ENCODE data around the gene BTBD16. TPM values are rescaled to one million over a fixed set of nuclear protein-coding genes. Genes with fewer than 3 reads are reported as not detected.

The BTBD16 gene
- total RNA-seq, 1 donor from 2014 or later: 0.35 TPM

GRCh38 chr10:122290334-122290733 lies 19.2 kb downstream of the BTBD16 start:
- Histone ChIP-seq H3K4me1 (no peaks in the 10 kb centered on the region), H3K36me3 (no peaks in the 10 kb centered on the region), H3K27ac (no peak overlapping the region), H3K4me3 (no peak overlapping the region), H3K9me3 (no peaks in the 10 kb centered on the region), H3K27me3 (no peaks in the 10 kb centered on the region)
- DNase-seq (no peak), ATAC-seq (no peak)
- intact Hi-C loops (cut with DNase I): loop anchor here (10.0 kb wide), 1 partner anchor 144 kb away; no protein-coding TSS in a partner anchor
- TF ChIP-seq CTCF (IDR thresholded peaks at IDR 0.05): no peak

GRCh38 chr10:122290833-122291532 lies 19.9 kb downstream of the BTBD16 start:
- Histone ChIP-seq H3K9me3 (no peaks in the 10 kb centered on the region), H3K4me1 (no peaks in the 10 kb centered on the region), H3K36me3 (no peaks in the 10 kb centered on the region), H3K4me3 (no peak overlapping the region), H3K27ac (no peak overlapping the region), H3K27me3 (no peaks in the 10 kb centered on the region)
- intact Hi-C loops (cut with DNase I): loop anchor here (10.0 kb wide), 1 partner anchor 144 kb away; no protein-coding TSS in a partner anchor
- TF ChIP-seq CTCF (IDR thresholded peaks at IDR 0.05): no peak
- no peak for DNase-seq
- ATAC-seq: no peak

GRCh38 chr10:122291739-122292138 lies 20.6 kb downstream of the BTBD16 start:
- DNase-seq (no peak), ATAC-seq (no peak)
- Histone ChIP-seq H3K36me3 (no peaks in the 10 kb centered on the region), H3K27me3 (no peaks in the 10 kb centered on the region), H3K4me1 (no peaks in the 10 kb centered on the region), H3K27ac (no peak overlapping the region), H3K9me3 (no peaks in the 10 kb centered on the region), H3K4me3 (no peak overlapping the region)
- intact Hi-C loops (cut with DNase I): loop anchor here (10.0 kb wide), 1 partner anchor 143 kb away; no protein-coding TSS in a partner anchor
- no peak for TF ChIP-seq CTCF (IDR thresholded peaks at IDR 0.05)

- Histone ChIP-seq H3K4me3 (no peak overlapping the region), H3K36me3 (no peaks in the 10 kb centered on the region), H3K27ac (no peak overlapping the region), H3K9me3 (no peaks in the 10 kb centered on the region), H3K4me1 (no peaks in the 10 kb centered on the region), H3K27me3 (no peaks in the 10 kb centered on the region)
- intact Hi-C loops (cut with DNase I): loop anchor here (10.0 kb wide), 1 partner anchor 142 kb away; no protein-coding TSS in a partner anchor
- no peak for TF ChIP-seq CTCF (IDR thresholded peaks at IDR 0.05)
- ATAC-seq: no peak
- no peak for DNase-seq
Observed at GRCh38 chr10:122292376-122292775, 21.3 kb downstream of the BTBD16 start.

- Histone ChIP-seq H3K27me3 (no peaks in the 10 kb centered on the region), H3K27ac (no peak overlapping the region), H3K4me1 (no peaks in the 10 kb centered on the region), H3K9me3 (no peaks in the 10 kb centered on the region), H3K36me3 (no peaks in the 10 kb centered on the region), H3K4me3 (no peak overlapping the region)
- no peak for DNase-seq
- no peak for ATAC-seq
- intact Hi-C loops (cut with DNase I): loop anchor here (10.0 kb wide), 1 partner anchor 141 kb away; no protein-coding TSS in a partner anchor
- no peak for TF ChIP-seq CTCF (IDR thresholded peaks at IDR 0.05)
Observed at GRCh38 chr10:122293156-122293960, 22.3 kb downstream of the BTBD16 start.
